GM12864 (cell line): ENCODE data around the gene NAA10.
A peak's percentile ranks its signal among the peaks of the same experiment; 100 is the strongest.

Experiments used
- DNase-seq: peaks from one replicate; pipeline ENCODE4 v3.0.0-alpha.2; 2011; ENCODE audit warnings: low read depth
- H3K4me3 ChIP-seq: 2 replicates; pipeline ENCODE4 v1.5.1; 2011; ENCODE audit warnings: mild to moderate bottlenecking, low read depth, low read length, control low read depth
- TF ChIP-seq, protein P1 (sequence below): IDR thresholded peaks from 2 replicates; pipeline ENCODE4 v1.5.1; 2011; ENCODE audit warnings: low read depth, mild to moderate bottlenecking, moderate library complexity, low read length, control low read depth, inconsistent platforms; ENCODE audit errors: missing control alignments

NAA10 gene

GRCh38 chrX:153969125-153969903 lies 34.5 kb upstream of the NAA10 start:
- DNase-seq, result no peak
- H3K4me3 ChIP-seq, result peak overlapping the region; percentile 97

DNA sequence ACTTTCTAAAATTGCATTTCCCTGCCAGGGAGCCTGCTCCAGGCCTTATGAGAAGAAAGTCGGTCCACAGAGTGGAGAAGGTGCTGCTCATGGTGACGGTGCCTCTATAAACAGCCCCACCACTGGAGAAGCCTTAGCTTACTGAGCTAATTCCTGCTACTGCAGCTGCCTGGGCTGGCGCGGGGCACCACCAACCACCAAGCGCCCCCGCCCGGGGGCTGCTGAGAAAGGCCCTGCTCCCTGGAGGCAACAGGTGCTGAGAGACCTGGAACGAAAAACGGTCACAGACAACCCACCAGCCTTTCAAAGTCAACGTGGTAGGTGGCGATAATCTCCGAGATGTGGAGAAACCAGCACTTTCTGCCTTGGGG lies 33.9 kb upstream of the NAA10 start:
- TF ChIP-seq, protein P1, sequence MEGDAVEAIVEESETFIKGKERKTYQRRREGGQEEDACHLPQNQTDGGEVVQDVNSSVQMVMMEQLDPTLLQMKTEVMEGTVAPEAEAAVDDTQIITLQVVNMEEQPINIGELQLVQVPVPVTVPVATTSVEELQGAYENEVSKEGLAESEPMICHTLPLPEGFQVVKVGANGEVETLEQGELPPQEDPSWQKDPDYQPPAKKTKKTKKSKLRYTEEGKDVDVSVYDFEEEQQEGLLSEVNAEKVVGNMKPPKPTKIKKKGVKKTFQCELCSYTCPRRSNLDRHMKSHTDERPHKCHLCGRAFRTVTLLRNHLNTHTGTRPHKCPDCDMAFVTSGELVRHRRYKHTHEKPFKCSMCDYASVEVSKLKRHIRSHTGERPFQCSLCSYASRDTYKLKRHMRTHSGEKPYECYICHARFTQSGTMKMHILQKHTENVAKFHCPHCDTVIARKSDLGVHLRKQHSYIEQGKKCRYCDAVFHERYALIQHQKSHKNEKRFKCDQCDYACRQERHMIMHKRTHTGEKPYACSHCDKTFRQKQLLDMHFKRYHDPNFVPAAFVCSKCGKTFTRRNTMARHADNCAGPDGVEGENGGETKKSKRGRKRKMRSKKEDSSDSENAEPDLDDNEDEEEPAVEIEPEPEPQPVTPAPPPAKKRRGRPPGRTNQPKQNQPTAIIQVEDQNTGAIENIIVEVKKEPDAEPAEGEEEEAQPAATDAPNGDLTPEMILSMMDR, result peak; percentile 22
- DNase-seq, result no peak
- H3K4me3 ChIP-seq, result peak overlapping the region; percentile 97

More at GRCh38 chrX:153969125-153969903, 34.5 kb upstream of the NAA10 start:
- TF ChIP-seq, protein P1, result no peak

DNA sequence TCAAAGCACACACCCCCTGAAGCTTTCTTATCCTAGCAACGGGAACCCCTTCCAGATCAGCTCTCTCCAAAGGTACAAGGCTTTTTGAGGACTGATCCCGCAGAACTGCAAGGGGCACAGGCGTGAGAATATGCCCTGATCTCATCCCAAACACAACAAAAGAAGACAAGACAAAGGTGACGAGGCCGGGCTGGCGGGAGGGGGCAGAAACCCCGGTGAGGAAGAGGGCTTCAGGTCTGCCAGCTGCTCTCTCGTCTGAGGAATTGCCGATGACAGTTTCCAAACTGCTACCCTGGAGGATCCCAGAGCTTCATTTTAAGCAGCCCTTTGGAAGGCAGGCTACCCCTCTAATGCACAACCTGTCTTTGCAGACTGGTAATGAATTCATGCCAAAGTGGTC lies 33.4 kb upstream of the NAA10 start:
- TF ChIP-seq, protein P1, result no peak
- DNase-seq, result no peak
- H3K4me3 ChIP-seq, result peak overlapping the region; percentile 97

GRCh38 chrX:153967536-153968224 lies 32.8 kb upstream of the NAA10 start:
- DNase-seq, result no peak
- H3K4me3 ChIP-seq, result peak overlapping the region; percentile 97
- TF ChIP-seq, protein P1, result no peak

GRCh38 chrX:153966841-153967535 lies 32.2 kb upstream of the NAA10 start:
- TF ChIP-seq, protein P1, result no peak
- DNase-seq, result no peak
- peak overlapping the region; percentile 97 for H3K4me3 ChIP-seq

GRCh38 chrX:153966283-153966688 lies 31.4 kb upstream of the NAA10 start:
- no peak overlapping the region for H3K4me3 ChIP-seq
- DNase-seq, result no peak

More at GRCh38 chrX:153966283-153966688, 31.4 kb upstream of the NAA10 start:
- TF ChIP-seq, protein P1, result no peak
